Prostate gland (tissue), 2 donors: ENCODE measurements around the gene ZBTB1. TPM values are rescaled to one million over a fixed set of nuclear protein-coding genes. Genes with fewer than 3 reads are reported as not detected.

ENCODE experiments used
- DNase-seq: peaks from one replicate; pipeline ENCODE4 v3.0.0-alpha.2; 2019; ENCODE audit warnings: low spot score
- H3K27ac ChIP-seq, 2 donors: fragments of 200-600 bp; sonication (generic); 2 replicates each; pipeline ENCODE4 v1.5.1; 2017 to 2019
- H3K27me3 ChIP-seq: fragments of 200-600 bp; sonication (generic); replicated peaks from 2 replicates; pipeline ENCODE4 v1.5.1; 2019; ENCODE audit not compliant: insufficient read depth
- H3K36me3 ChIP-seq, 2 donors: fragments of 200-600 bp; sonication (generic); 1 replicate in 1 of 2; 2 replicates in 1 of 2; pipeline versions ENCODE4 v1.5.1 to v1.8.1; 2017 to 2019
- H3K4me1 ChIP-seq: fragments of 200-600 bp; sonication (generic); replicated peaks from 2 replicates; pipeline ENCODE4 v1.5.1; 2019
- H3K4me3 ChIP-seq, 2 donors: fragments of 200-600 bp; sonication (generic); 2 replicates each; pipeline ENCODE4 v1.5.1; 2017 to 2019
- H3K9me3 ChIP-seq: fragments of 200-600 bp; sonication (generic); 2 replicates; pipeline ENCODE4 v1.5.1; 2017
- POLR2A ChIP-seq: fragments of 450-650 bp; IDR thresholded peaks from one replicate; pipeline ENCODE4 v1.6.1; 2016; ENCODE audit warnings: antibody characterized with exemption, mild to moderate bottlenecking
- POLR2AphosphoS5 ChIP-seq: sonication (generic); formaldehyde crosslinking; IDR thresholded peaks from one replicate; pipeline ENCODE4 v1.6.1; 2017; ENCODE audit warnings: antibody characterized with exemption
- WGBS: methylation state at CpG from one replicate; pipeline ENCODE4 v1.1.5; 2018; 5-methylcytosine and 5-hydroxymethylcytosine counted together
- intact Hi-C: fragments of 100-400 bp; cut with DNase I; formaldehyde crosslinking; loops from one replicate; pipeline ENCODE4 v1.14.2; 2022
- total RNA-seq, 2 donors: library from RNA; depleted of rRNA; stranded (reverse); fragments of >200 nt; gene quantifications; one replicate each; pipeline ENCODE4 v1.1.0, GENCODE V29; 2016
- TF ChIP-seq, protein P1 (sequence below), 4 experiments: fragments of 200-600 bp in 2 of 4; fragments of 450-650 bp in 2 of 4; sonication (generic) in 2 of 4; IDR thresholded peaks; 1 replicate in 3 of 4; 2 replicates in 1 of 4; pipeline ENCODE4 v1.5.1; 2016 to 2019; ENCODE audit warnings: antibody characterized with exemption in 4 of 4, mild to moderate bottlenecking in 2 of 4, moderate library complexity in 2 of 4

The ZBTB1 gene
- total RNA-seq, 2 donors from 2014 or later = 56.5 to 74.3 TPM

DNA sequence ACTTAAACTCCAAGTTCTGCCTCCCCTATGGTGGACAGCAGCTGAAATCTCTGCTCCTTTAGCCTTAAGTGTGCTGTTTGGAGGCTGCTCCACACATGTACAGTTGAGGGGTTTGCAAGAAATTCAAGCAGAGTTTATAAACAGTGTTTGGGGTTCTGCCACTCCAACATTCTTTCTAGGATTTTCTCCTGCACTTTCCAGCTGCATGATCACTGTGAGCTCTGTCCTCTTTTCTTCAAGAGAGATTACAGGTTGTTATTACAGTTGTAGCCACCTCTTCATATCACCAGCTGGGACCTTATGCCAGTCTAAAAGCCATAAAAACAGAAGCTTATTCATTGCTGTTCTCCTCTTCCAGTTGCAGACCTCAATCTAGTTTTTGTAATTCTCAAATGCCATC is 9.3 kb upstream of the ZBTB1 start:
- H3K27ac ChIP-seq = no peak overlapping the region
- TF ChIP-seq, protein P1, sequence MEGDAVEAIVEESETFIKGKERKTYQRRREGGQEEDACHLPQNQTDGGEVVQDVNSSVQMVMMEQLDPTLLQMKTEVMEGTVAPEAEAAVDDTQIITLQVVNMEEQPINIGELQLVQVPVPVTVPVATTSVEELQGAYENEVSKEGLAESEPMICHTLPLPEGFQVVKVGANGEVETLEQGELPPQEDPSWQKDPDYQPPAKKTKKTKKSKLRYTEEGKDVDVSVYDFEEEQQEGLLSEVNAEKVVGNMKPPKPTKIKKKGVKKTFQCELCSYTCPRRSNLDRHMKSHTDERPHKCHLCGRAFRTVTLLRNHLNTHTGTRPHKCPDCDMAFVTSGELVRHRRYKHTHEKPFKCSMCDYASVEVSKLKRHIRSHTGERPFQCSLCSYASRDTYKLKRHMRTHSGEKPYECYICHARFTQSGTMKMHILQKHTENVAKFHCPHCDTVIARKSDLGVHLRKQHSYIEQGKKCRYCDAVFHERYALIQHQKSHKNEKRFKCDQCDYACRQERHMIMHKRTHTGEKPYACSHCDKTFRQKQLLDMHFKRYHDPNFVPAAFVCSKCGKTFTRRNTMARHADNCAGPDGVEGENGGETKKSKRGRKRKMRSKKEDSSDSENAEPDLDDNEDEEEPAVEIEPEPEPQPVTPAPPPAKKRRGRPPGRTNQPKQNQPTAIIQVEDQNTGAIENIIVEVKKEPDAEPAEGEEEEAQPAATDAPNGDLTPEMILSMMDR (IDR thresholded peaks at IDR 0.05) = no peak
- TF ChIP-seq POLR2AphosphoS5 (no peak), POLR2A (no peak)
- no peak overlapping the region for H3K4me3 ChIP-seq
- no peaks in the 10 kb centered on the region for H3K9me3 ChIP-seq
- no peaks in the 10 kb centered on the region for H3K36me3 ChIP-seq
- DNase-seq = no peak
- H3K4me1 ChIP-seq = no peaks in the 10 kb centered on the region
- intact Hi-C loops = no loop called here
- H3K27me3 ChIP-seq = no peaks in the 10 kb centered on the region

DNA sequence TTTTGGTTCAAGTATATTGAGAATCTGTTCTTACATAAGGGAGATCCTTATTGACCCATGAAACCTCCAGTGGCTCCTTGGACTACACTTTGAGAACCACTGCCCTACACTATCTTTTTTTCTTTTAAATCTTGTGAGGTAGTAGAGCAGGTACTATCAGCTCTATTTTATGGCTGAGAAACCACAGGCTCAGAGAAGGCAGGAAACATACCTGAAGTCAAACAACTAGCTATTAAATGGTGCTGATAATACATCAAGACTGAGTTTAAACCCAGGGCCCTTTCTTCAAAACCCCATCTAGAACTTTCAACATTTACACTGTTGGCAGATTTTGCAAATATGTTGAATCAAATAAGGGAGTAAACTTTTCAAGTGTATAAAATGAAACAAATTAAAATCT is 7.8 kb upstream of the ZBTB1 start:
- H3K4me1 ChIP-seq = peaks cover 6% of the 10 kb centered on the region
- no peak overlapping the region for H3K27ac ChIP-seq
- H3K27me3 ChIP-seq = no peaks in the 10 kb centered on the region
- no peak for DNase-seq
- no peaks in the 10 kb centered on the region for H3K9me3 ChIP-seq
- TF ChIP-seq POLR2AphosphoS5 = no peak
- TF ChIP-seq POLR2A = no peak
- TF ChIP-seq, protein P1 (IDR thresholded peaks at IDR 0.05) = no peak
- intact Hi-C loops = no loop called here
- no peaks in the 10 kb centered on the region for H3K36me3 ChIP-seq
- H3K4me3 ChIP-seq = no peak overlapping the region

DNA sequence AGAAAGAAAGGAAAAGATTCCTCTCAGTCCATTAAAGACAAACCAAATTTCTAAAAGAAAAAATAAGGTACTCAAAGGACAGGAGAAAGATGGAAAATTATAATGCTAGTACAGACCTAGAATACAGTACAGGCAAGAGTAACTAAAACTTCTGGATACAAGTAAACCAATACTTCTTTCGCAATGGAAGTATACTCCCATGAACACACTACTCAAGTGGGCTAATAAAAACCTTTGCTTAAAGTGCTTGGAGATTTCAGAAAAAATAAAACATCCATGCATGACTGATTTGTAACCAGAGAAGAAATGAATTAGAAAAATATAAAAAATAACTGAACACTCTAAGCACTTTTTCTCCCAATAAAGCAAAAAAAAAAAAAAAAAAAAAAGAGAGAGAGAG is 4.5 kb upstream of the ZBTB1 start:
- DNase-seq = no peak
- no peaks in the 10 kb centered on the region for H3K36me3 ChIP-seq
- H3K4me3 ChIP-seq = no peak overlapping the region
- H3K27me3 ChIP-seq = no peaks in the 10 kb centered on the region
- TF ChIP-seq POLR2AphosphoS5 = no peak
- TF ChIP-seq, protein P1 (IDR thresholded peaks at IDR 0.05) = no peak
- TF ChIP-seq POLR2A = no peak
- 96% methylated on average over 1 of the region's 1 CpG for WGBS
- no peak overlapping the region for H3K27ac ChIP-seq
- intact Hi-C loops = no loop called here
- peaks cover 6% of the 10 kb centered on the region for H3K4me1 ChIP-seq
- H3K9me3 ChIP-seq = no peaks in the 10 kb centered on the region

DNA sequence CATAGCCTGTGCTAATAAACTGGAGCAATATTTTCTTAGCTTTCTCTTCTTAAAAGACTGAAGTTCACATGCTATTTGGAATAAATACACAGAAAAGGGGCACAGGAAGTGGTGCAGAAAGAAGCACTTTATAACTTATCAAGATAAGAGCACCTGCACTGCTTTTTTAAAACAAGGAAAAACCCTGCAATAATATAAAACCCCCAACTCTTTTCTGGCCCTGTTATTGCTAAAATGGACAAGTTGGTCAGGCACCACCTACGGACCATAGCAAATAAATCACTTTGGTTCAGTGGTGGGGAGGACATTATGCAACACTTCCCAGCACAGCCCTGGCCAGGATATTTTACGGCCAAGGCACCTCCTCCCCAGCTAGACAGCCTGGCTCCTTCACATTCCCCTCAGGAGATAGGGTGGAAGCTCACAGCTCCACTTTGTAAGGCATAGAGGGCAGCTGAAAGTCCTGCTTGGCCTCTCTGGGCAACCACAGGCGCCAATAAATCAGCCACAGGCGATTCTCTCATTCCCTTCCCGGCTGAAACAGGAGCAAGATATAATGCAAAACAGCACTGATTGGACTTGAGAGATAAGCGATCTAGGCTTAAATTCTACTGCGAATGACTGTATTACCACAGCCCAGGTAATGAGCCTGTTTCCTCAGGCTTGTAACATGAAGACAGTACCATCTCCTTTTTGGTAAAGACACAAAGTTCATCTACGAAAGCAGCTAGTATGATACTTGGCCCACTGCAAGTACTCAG is 3.0 kb upstream of the ZBTB1 start:
- WGBS = 29% methylated on average over 8 of the region's 8 CpGs
- H3K4me1 ChIP-seq = peaks cover 6% of the 10 kb centered on the region
- no peaks in the 10 kb centered on the region for H3K36me3 ChIP-seq
- H3K27me3 ChIP-seq = no peaks in the 10 kb centered on the region
- intact Hi-C loops = no loop called here
- peak overlapping the region; percentile 98 to 99 for H3K27ac ChIP-seq
- H3K4me3 ChIP-seq = peak overlapping the region; percentile 87 to 92
- TF ChIP-seq, protein P1 (IDR thresholded peaks at IDR 0.05) = peak in 2 of 4 experiments; percentile 11 to 17
- TF ChIP-seq POLR2A = peak; percentile 53
- peak; percentile 77 for TF ChIP-seq POLR2AphosphoS5
- H3K9me3 ChIP-seq = no peaks in the 10 kb centered on the region
- peak; percentile 69 for DNase-seq

DNA sequence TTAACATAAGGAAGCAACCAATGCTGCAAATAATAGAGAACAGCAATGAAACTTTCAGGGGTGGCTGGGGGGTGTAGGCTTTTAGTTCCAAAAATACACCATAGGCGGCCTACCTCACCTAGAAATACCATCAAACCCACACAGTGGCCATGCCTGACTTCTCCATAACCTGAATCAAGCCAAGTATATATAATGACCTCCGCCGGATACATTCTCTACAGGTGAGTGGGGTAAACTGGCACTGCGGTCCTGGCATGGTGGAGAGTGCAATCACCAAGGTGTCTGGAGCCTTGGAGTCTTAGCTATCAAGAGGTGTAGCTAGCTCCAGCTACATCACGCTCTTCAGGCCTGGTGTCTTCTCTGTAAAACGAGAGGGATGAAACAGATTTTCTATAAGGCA is 2.1 kb upstream of the ZBTB1 start:
- no peak for DNase-seq
- 40% methylated on average over 6 of the region's 6 CpGs for WGBS
- TF ChIP-seq, protein P1 (IDR thresholded peaks at IDR 0.05) = no peak
- no peak for TF ChIP-seq POLR2A
- TF ChIP-seq POLR2AphosphoS5 = no peak
- Histone ChIP-seq H3K4me3 (peak overlapping the region; percentile 87 to 92), H3K9me3 (no peaks in the 10 kb centered on the region), H3K4me1 (peaks cover 6% of the 10 kb centered on the region), H3K27ac (peak overlapping the region; percentile 98 to 99), H3K27me3 (no peaks in the 10 kb centered on the region), H3K36me3 (no peaks in the 10 kb centered on the region)
- intact Hi-C loops = no loop called here
